GM18873 (cell line): Measurements from ENCODE around the gene OSBPL10.
A peak's percentile ranks its signal among the peaks of the same experiment; 100 is the strongest.
"Not testable (repeated sequence)": the region's sequence is repeated elsewhere in the genome, so short reads cannot be mapped to it uniquely, and the experiment has no call there.

Source experiments
- ATAC-seq: cut with Tn5 transposase; IDR thresholded peaks from one replicate; pipeline ENCODE4 v1.9.1; 2021; ENCODE audit warnings: mild to moderate bottlenecking, moderate library complexity, moderate number of reproducible peaks; ENCODE audit not compliant: unreplicated experiment, low FRiP score

The OSBPL10 gene

GRCh38 chr3:31981206-31982181 lies at the start of gene OSBPL10, which contains the start of gene ZNF860:
TSS of gene OSBPL10 (minus strand) at chr3:31981262. CDS start at chr3:31981179, 83 bp downstream.
TSS of gene ZNF860 (plus strand) at chr3:31981750. CDS start at chr3:31989080, 7,330 bp downstream.
- ATAC-seq = no peak

DNA sequence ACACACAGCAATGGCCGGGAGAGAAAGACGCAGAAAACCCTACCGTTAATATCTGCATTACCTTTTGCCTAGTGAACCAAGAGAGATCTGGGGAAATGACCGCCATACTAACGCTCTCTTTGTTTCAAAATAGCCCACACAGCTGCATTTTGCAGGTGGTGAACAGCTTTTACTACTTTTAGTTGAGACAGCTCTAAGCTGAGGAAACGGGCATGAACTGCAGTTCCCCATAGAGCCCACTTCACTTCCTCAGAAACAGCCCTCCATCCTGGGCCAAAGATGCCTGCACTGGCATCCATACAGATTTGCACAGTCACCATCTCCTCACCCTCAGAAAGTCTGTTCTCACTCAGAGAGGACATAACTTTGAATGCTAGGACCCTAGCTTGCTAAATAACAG lies 45.5 kb upstream of the OSBPL10 start:
- no peak for ATAC-seq

GRCh38 chr3:32022947-32023346 lies 41.9 kb upstream of the OSBPL10 start:
- ATAC-seq = no peak

GRCh38 chr3:32021748-32022147 lies 40.7 kb upstream of the OSBPL10 start:
- no peak for ATAC-seq

DNA sequence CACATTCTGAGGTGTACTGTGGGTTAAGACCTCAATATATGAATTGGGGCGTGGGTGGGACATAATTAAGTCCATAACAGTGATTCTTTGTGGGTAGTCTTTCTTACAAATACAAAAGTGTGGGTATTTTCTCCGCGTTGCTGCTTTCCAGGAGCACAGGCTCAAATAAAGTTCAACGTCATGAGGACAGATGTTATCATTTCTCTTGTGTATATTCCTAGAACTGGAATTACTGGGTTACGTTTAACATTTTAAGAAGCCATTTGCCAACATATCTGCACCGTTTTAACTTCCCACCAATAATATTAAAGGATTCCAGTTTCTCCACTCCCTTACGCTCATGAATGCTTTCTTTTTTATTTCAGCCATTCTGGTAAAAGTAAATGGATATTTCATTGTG lies 40.1 kb upstream of the OSBPL10 start:
- no peak for ATAC-seq

DNA sequence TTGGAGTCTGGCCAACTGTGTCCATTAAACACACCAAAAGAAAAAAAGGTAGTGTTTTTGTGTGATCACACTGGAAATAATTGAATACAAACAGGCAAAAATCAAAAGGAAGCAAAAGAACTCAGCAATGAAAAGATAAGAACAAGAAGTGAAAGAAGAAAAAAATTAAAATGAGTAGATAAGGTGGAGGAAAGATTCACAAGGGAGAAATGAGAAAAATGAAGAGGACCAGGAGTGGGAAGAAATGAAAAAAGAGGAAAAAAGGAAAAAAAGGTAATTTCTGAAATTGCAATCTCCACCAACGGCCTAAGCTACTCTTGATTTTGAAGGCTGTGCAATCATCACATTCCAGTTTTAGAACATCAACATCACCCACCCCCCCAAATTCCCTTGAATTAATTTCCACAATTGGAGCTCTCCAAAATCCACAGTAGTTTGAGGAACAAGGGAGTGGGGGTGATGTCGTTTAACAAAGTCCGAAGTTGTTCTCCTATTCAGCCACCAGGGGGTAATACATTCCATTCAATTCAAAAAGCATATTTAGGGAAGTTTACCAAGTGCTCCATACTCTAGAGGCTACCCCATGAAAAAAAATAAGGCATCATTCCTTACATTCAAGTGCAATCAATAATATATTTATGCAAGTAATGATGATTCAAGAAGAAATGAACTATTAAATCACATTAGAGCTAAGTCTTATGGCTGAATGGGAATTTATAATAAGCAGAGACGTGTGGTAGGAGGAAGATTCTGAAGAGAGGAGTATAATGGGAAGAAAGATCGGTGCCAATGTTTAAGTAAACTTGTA lies 37.9 kb upstream of the OSBPL10 start:
- no peak for ATAC-seq

GRCh38 chr3:32017286-32017685 lies 36.2 kb upstream of the OSBPL10 start:
- ATAC-seq = no peak

DNA sequence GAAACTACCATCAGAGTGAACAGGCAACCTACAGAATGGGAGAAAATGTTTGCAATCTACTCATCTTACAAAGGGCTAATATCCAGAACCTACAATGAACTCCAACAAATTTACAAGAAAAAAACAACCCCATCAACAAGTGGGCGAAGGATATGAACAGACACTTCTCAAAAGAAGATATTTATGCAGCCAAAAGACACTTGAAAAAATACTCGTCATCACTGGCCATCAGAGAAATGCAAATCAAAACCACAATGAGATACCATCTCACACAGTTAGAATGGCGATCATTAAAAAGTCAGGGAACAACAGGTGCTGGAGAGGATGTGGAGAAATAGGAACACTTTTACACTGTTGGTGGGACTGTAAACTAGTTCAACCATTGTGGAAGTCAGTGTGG lies 34.6 kb upstream of the OSBPL10 start:
- not testable (repeated sequence) for ATAC-seq

DNA sequence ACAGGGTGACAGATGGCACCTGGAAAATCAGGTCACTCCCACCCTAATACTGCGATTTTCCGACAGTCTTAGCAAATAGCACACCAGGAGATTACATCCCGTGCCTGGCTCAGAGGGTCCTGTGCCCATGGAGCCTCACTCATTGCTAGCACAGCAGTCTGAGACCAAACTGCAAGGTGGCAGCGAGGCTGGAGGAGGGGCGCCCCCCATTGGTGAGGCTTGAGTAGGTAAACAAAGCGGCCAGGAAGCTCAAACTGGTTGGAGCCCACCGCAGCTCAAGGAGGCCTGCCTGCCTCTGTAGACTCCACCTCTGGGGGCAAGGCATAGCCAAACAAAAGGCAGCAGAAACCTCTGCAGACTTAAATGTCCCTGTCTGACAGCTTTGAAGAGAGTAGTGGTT lies 29.6 kb upstream of the OSBPL10 start:
- ATAC-seq = not testable (repeated sequence)

DNA sequence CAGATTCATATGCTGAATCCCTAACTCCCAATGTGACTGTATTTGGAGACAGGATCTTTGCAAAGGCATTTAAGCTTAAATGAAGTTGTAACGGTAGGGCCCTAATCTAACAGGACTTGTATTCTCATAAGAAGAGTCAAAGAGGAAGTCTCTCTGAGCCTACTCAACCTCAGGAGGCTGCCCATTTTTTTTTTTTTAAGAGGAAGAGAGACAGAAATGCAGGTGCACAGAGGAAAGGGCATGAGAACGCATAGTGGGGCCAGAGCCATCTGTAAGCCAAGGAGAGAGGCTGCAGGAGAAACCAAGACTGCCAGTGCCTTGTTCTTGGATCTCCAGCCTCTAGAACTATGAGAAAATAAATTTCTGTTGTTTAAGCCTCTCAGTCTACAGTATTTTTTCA lies 28.9 kb upstream of the OSBPL10 start:
- no peak for ATAC-seq

GRCh38 chr3:32009101-32009500 lies 28.0 kb upstream of the OSBPL10 start:
- ATAC-seq = no peak

GRCh38 chr3:32004113-32004765 lies 23.2 kb upstream of the OSBPL10 start:
- ATAC-seq = no peak

- ATAC-seq = no peak
These were observed 22.3 kb upstream of the OSBPL10 start for GRCh38 chr3:32003380-32003779.

- ATAC-seq = no peak
These were observed 21.7 kb upstream of the OSBPL10 start for GRCh38 chr3:32002561-32003368.

- no peak for ATAC-seq
These were observed 19.8 kb upstream of the OSBPL10 start for GRCh38 chr3:32000877-32001276.

- ATAC-seq = peak; percentile 52
These were observed 18.9 kb upstream of the OSBPL10 start for GRCh38 chr3:31999907-32000439.

DNA sequence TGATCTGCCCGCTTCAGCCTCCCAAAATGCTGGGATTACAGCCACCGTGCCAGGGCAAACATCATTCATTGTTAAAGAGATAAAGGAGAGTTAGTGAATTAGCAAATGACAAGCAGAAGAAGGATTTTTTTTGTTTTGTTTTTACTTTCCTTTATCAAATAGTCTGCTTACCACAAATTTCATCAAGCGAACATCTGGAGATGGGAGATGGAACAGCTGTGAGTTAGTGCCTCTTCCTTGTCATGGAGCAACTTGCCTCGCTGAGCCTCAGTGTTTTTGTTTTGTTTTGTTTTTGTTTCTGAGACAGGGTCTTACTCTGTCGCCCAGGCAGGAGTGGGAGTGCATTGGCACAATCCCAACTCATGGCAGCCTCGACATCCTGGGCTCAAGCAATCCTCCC lies 16.4 kb upstream of the OSBPL10 start:
- no peak for ATAC-seq

- no peak for ATAC-seq
These were observed 15.1 kb upstream of the OSBPL10 start for GRCh38 chr3:31996195-31996594.

- ATAC-seq = not testable (repeated sequence)
These were observed 14.0 kb upstream of the OSBPL10 start for GRCh38 chr3:31995026-31995425.

DNA sequence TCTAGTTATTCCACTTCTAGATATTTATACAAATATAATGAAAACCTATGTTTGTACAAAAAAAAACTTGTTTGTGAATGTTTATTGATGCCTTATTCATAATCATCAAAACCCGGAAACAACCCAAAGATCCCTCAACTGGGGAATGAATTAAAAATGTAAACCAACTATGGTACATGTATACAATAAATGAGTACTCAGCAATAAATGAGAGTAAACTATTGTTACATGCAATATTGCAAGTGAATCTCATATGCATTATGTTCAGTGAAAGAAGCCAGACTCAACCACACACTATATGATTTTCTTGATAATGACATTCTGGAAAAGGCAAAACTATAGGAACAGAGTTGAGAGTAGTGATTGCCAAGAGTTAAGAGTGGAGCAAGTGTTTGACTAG lies 12.8 kb upstream of the OSBPL10 start:
- no peak for ATAC-seq
